HG02884 (cell line): ENCODE data around the gene VOPP1.
"Not testable (repeated sequence)": the region's sequence is repeated elsewhere in the genome, so short reads cannot be mapped to it uniquely, and the experiment has no call there.

ENCODE experiments used
- ATAC-seq: cut with Tn5 transposase; IDR thresholded peaks from one replicate; pipeline ENCODE4 v1.9.1; 2021; ENCODE audit warnings: mild to moderate bottlenecking, moderate library complexity; ENCODE audit not compliant: unreplicated experiment

VOPP1 gene, protein sequence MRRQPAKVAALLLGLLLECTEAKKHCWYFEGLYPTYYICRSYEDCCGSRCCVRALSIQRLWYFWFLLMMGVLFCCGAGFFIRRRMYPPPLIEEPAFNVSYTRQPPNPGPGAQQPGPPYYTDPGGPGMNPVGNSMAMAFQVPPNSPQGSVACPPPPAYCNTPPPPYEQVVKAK

DNA sequence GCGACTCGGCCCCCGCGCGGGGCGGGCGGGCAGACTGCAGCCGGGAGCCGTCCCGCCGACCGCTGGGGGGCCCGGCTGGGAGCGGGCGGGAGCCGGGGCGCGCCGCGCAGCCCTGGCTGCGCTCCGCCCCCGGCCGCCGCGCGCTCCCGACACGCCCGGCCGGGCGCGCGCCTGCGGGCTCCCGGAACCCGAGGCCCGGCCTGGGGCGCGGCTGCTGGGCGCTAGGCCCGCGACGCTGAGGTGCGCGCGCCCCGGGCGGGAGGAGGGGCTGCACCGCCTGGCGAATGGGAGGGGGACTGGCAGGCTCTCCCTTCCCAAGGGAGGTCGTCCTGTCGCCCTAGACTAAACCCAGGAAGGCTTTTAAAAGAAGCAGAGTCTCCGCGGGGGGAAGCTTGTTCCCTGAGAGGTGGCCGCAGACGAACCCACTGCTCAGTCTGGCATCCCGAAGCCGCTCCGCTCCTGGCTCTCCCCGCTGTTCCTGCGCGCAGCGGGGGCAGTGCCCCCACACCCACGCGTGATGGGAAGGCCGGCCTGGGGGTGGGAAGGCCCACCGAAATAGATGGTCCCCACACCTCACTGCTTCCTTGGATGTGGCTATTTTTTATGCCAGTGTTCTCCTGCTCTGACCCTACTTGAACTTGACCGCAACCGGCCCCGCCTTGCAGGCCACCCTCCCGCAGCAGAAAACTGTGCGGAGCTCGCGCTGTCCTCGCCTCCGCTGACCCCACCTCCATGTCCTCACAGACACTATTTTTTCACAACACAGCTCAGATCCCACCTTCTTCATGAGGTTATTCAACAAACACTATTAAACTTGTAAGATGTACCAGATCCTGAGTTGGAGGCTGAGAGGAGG lies at the start of gene VOPP1:
VOPP1 (minus strand) TSS at position 125 of the 856 bp plus-strand sequence. CDS start 178 bp downstream, outside the sequence.
- ATAC-seq, result peak; percentile 37

DNA sequence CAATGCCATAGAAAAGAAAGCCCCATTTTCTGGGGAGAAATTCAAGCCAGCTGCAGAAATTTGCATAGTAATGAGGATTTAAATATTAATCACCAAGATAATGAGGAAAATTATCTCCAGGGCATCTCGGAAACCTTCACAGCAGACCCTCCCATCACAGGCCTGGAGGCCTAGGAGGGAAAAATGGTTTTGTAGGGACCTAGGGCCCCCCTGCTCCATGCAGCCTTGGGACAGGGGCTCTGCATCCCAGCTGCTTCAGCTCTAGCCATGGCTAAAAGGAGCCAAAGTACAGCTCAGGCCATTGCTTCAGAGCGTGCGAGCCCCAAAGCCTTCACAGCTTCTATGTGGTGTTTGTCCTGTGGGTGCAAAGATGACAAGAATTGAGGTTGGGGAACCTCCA lies 46.6 kb upstream of the VOPP1 start:
- no peak for ATAC-seq

DNA sequence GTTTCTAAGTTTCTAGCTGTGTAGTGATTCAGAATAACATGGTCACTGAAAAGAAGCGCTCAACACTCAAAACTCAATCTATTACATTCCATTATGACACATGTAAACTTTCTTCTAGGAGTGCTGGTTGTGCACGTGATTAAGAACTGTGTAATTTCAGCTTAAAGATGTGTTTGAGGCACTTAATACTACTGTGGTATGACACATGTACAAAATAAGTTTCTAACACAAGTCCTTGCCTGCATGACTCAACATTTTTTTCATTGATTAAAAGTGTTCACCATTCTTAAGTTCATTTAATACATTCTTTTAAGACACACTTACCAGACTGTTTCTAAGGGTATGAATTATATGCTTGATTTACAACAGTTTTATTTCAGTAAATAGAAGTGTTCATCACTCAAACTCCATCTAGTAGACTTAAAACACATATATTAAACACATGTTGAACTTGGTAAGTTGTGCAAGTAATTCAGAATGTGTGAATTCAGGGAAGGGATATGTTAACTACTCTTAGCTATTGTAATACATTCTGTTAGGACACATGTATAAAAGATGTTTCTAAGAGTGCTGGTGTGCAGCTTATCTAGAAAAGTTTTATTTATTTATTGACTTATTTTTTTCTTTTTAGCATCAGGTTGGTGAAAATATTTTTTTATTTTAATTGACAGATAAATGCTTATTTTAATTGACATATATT lies 42.2 kb upstream of the VOPP1 start:
- ATAC-seq, result not testable (repeated sequence)

DNA sequence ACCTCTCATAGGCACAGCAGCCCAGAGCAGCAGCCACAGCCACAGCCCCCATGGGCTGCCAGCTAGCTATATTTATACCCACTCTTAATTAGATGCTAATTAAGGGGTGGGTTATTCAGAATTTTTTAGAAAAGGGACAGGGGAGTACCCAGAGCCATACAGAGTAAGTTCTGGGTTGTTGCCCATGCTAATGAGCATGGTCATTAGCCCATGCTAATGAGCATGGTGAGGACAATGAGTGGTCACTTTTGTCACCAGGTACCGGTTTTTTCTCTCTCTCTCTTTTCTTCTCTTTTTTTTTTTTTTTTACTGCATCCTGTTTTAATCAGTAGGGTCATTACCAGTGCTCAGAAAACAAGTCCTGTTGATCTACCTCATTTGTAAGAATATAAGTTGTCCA lies 37.4 kb upstream of the VOPP1 start:
- ATAC-seq, result not testable (repeated sequence)

DNA sequence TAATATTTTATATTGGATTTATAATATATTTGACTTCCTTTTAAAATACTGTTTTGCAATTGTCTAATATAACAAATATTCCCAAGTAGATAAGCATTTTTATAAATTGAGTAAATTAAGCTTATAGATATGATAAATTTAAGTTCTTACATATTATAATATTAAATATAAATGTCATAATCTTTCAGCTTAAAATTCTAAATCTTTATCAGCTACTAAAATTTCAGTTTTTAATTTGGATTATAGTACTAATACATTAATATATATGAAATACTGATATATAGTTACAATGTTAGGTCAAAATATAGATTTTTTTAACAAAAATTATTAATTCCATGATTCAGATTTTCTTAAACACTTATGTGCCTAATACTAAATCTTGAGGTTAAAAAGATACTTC lies 33.4 kb upstream of the VOPP1 start:
- ATAC-seq, result not testable (repeated sequence)

DNA sequence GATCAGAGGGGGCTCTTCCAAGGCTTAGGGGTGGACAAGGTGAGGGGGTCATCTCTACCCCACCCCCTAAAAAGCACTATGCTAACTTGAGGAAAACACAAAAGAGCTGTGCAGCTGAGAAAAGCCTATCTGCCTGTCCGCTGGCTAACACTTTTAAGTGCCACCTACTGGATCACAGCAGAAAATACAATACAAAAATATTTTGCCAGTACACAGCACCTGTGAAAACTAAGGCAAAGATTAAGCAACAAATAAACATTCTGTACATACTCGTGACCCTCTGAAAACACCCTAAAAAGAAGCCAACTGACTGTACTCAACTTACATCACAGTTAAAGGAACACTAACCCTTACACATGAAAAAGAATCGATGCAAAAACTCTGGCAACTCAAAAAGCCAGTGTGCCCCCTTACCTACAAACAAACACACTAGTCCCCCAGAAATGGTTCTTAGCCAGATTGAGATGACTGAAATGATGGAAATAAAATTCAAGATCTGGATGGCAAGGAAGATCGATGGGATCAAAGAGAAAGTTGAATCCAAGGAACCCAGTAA lies 25.7 kb upstream of the VOPP1 start:
- peak; percentile 73 for ATAC-seq

DNA sequence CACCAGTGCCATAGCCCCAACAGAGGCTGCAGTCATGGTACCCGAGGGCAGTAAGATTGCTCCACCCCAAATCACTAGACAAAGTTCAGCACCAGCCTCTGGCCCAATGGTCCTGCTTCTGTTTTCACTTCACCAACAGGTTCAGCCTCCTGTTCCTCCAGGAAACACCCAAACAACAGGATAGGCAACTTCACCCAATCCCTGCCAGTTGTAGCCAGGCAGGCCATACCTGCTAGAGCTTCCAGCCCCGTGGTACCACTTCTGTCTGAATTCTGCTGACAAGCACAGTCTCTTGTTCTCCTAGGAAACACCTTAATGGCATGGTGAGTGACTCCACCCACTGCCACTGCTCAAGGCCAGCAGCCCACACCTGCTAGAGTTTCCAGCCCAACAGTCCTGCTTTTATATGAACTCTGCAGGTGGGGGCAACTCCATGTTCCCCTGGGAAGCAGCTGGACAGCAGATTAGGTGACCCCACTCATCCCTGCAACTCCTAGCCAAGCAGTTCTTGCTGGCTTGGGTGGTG lies 25.0 kb upstream of the VOPP1 start:
- ATAC-seq, result not testable (repeated sequence)

DNA sequence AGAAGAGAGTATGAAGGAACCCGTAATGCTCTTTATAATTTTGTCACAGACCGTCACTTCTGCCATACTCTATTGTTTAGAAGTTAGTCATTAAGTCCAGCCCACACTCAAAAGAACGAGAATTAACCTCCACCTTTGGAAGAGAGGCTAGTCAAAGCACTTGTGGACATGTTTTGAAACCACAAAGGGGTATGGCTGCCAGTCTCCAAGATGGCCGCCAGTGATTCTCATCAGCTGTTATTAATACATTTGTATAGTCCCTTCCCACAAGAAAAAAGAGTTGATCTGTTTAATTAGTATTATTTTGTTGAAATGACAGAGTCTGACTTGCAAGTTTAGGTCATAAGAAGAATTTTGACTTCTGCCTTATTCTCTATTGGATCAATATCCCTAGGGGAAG lies 23.2 kb upstream of the VOPP1 start:
- ATAC-seq, result no peak

DNA sequence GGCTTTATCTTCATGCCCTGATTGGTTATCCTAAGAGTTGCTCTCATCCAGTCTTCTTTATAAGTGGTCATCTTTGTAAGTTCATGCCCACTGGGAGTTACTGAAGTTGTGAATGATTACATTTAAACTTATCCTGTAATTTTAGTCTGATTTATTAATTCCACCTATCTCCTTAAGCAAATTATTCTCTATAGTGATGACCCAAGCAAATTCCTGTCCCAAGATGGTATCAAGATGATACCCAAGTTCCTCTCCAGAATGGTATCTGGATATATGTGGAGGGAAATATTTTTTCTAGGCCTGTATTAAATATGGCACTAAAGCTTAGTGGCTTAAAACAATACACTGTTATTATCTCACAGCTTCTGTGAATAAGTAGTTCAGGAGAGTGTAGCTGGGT lies 22.6 kb upstream of the VOPP1 start:
- ATAC-seq, result no peak

DNA sequence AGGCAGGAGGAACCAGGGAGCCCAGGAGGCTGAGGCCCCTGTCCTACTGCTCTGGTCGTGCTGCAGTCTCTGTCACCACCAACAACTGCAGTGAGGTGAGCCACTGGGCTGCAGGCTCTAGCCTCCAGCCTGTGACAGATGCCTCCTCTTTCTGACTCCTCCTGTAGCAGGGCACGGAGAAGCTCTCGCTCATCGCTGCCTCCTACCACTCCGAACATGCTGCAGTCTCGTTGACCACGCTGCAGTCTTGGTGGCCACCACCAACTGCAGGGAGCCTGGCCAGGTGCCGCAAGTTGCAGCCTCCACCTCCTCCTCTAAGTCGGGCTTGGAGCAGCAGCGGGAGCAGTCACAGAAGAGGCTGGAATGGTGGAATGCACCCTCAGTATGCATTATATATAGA lies 22.1 kb upstream of the VOPP1 start:
- ATAC-seq, result no peak

DNA sequence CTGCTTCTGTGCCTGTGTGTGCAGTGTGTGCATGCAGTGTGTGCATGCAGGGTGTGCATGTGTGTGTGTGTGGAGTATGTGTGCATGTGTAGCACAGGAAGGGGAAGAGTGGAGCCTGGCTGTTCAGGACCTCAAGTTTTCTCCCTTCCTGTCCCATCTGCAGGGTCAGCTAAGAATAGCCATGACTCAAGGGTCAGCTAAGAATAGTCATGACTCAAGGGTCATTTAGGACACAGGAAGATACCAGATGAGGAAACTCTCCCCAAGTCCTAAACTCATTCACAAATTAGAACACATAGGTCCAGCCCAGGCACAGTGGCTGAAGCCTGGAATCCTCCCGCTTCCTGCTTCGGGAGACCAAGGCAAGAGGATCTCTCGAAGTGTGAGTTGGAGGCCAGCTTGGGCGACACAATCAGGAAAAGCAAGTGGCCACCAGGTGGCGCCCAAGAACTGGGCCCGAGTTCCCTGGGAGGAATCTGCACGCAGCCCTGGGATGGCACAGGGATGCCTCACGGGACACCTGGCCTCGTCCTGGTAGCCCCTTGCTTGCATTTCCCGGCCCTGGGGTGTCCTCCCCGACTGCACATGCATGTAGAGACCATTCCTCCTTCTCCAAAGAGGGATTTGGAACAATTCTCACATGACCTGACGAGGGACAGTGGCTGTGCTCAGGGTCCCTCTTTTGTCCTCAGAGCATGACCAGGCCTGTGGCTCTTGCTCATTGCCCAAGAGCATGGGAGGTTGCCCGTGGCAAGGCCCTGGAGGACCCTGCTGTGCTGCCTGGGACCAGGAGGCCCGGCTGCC lies 21.4 kb upstream of the VOPP1 start:
- ATAC-seq, result no peak

DNA sequence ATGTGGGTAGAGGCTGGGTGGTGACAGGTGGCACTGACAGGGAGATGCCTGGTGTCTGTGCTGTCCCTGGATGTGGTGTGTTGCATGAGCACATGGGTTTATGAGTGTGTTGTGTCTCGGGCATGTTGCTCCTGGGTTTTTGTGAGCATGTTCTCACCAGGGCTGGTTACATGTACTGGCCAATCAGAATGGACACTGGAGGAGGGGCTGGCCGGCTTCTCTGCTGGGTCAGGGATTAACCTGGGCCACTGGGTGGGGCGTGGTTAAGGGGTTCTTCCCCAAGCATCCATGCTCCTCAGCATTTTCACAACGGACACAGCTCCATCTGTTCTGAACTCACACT lies 20.8 kb upstream of the VOPP1 start:
- ATAC-seq, result no peak

DNA sequence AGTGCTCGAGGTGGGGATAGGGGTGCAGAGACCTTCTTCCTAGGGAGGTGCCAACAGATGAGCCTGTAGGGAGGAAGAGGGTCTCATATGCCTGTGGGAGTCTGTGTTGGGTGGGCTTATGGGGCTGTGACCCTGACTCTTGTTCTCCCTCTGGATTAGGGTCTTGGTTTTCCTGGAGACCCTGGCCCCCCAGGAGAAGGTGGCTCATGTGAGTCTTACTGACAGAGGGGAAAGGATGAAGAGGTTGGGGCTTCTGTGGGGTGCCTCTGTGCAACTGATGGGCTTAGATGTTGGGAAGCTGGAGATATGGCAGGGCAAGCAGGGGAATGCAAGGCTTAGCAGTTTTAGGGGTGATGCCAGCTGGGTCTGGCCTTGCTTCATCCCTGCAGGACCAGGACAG lies 20.2 kb upstream of the VOPP1 start:
- no peak for ATAC-seq

DNA sequence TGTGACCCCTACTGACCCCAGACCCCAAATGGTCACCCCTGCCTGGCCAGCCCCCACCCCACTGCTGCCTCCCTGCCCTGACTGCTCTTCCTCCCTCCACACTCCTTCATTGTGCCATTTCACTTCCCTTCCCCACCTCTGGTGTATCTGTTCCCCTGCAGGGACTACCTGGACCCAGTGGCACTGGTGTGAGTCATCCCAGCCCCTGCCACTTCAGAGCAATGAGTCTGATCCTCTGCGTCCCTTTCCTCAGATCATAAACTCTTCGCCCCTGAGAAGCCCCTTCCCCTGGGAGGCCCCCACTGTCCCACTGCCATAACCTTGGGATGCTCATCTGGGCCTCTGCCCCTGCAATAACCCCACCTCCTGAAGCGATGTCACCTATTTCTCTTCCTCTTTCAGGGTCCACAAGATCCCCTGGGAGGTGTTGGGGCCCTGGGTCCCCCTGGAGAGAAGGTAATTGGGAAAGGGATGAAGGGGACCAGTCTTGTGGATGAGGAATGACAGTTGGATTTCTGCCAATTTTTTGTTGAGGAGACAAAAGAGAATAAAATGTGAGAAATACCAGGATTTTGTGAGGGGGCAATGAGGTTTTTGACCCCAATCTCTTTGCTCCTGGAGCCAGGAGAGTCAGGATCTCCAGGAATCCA lies 19.1 kb upstream of the VOPP1 start:
- no peak for ATAC-seq

DNA sequence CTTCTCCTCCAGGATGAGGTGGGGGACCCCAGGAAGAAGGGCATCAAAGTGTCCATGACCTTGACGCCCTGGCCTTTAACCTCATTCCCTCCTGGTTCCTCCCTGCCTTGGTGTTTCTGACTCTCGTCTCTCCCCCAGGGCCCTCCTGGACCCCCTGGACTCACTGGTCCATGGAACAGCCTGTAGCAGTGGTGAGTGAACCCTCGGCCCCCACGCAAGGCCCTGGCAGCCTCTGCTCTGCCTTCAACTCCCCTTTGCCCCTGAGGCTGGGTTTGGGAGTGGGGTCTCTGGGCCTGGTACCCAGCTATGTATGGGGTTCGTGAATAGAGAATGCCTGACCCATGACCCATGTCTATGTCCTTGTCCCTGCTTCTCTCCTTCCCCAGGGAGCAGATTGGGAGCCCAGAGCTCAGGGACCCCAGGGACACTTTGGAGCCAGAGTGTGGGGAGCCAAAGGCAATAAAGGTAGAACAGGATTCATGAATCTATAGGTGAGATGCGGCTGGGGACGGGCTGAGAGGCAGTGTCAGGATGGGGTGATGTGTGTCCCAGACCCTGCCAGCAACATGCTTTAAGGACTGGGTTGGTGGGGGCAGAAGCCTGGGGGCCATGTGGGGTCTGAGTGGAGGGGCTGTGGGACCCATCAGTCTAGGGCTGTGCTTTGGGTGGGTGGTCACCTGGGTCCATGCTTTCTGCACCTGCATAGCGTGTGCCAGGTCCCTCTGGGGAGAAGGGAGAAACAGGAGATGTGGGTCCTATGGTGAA lies 18.4 kb upstream of the VOPP1 start:
- no peak for ATAC-seq

DNA sequence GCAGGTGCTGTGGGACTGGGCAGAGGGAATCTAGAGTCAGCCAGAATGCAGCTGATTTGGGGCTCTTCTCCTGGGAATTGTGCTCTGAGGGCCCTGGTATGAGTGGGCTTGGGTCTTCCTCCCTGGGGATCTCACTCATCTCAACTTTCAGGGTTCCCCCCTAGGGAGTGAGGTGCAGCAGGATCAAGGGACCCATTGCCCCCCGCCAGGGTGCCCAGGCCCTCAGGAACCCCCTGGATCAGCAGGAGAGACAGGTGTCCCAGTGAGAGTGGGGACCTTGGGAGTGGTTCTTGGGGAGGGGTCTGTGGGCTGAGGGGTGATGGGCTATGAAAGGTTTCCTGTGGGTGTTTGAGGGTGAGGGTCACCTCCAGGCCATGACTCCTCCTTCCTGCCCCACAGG lies 17.6 kb upstream of the VOPP1 start:
- ATAC-seq, result no peak

DNA sequence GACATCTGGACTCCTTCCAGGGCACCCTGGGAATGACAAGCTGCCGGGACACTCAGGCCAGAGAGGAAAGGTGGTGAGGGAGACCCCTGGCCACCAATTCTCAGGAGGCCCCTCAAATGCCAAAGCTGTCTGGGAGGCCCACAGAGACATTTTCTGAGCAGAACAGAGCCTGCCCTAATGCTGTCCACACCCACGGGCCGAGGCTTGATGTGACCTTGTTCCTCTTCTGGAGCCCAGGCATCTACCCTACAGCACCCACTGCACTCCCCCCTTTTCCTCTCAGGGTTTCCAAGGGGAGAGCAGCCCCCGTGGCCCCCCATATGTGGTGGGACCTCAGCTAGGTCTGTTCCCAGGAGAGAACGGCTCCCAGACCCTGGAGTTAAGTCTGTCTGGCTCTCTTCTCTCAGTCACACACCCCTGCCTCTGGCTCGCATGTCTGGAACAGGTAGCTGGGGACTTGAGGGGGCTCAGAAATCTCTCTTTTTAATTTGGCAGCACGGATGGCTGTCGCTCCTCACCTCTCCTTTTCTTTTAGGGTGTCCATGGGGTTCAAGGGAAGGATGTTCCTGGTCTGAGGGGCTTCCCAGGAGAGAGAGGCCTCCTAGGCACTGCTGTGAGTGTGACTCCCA lies 16.8 kb upstream of the VOPP1 start:
- no peak for ATAC-seq

DNA sequence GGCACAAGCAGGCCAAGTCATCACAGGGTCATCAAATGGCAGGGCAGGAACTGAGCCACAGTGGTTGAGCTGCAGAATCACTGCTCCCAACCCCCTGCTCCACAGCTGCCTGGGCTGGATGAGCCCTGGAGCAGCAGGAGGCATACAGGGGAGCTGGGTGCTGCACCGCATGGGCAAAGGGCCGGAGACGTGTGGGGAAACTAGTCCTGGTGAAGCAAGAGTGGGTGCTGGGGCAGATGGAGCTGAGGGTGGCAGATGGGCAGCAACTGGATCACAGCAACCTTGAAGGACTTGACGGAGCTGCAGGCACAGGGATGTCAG lies 16.0 kb upstream of the VOPP1 start:
- ATAC-seq, result no peak
